Measurements from ENCODE around the gene TIPRL. TPM values are rescaled to one million over a fixed set of nuclear protein-coding genes. Genes with fewer than 3 reads are reported as not detected.

TIPRL gene
- polyA plus RNA-seq, 1 donor = 35.3 TPM

- 100% methylated on average over 1 of the region's 3 CpGs for WGBS (ENCODE audit: insufficient coverage, low lambda C conversion rate)
- Histone ChIP-seq H3K4me1 (ENCODE audit: control insufficient read depth, insufficient read depth, low read length) (no peaks in the 10 kb centered on the region), H3K9me3 (ENCODE audit: control insufficient read depth, low read depth, low read length) (no peaks in the 10 kb centered on the region), H3K27me3 (ENCODE audit: control insufficient read depth, insufficient read depth, low read length) (no peaks in the 10 kb centered on the region), H3K4me3 (ENCODE audit: low read length) (no peak overlapping the region), H3K36me3 (ENCODE audit: control insufficient read depth, insufficient read depth, low read length) (peaks cover 50% of the 10 kb centered on the region), H3K27ac (ENCODE audit: low read length) (no peak overlapping the region)
- DNase-seq = no peak
Observed at GRCh38 chr1:168245042-168245441, 66.3 kb downstream of the TIPRL start.

- no peaks in the 10 kb centered on the region for H3K4me1 ChIP-seq (ENCODE audit: control insufficient read depth, insufficient read depth, low read length)
- no peak overlapping the region for H3K4me3 ChIP-seq (ENCODE audit: low read length)
- DNase-seq = no peak
- H3K27ac ChIP-seq (ENCODE audit: low read length) = no peak overlapping the region
- no peaks in the 10 kb centered on the region for H3K27me3 ChIP-seq (ENCODE audit: control insufficient read depth, insufficient read depth, low read length)
- WGBS (ENCODE audit: insufficient coverage, low lambda C conversion rate) = 100% methylated on average over 2 of the region's 5 CpGs
- peaks cover 53% of the 10 kb centered on the region for H3K36me3 ChIP-seq (ENCODE audit: control insufficient read depth, insufficient read depth, low read length)
- no peaks in the 10 kb centered on the region for H3K9me3 ChIP-seq (ENCODE audit: control insufficient read depth, low read depth, low read length)
Observed at GRCh38 chr1:168246506-168246905, 67.7 kb downstream of the TIPRL start.

Other genes with a start within 250 kb of the TIPRL start
- gene DCAF6, start 242.3 kb upstream of the TIPRL start, polyA plus RNA-seq = 54.7 TPM
- 149 TPM for gene MPC2, start 241.9 kb upstream of the TIPRL start, polyA plus RNA-seq
- 7.7 TPM for gene GPR161, start 42.0 kb upstream of the TIPRL start, polyA plus RNA-seq
- gene SFT2D2, start 47.0 kb downstream of the TIPRL start, polyA plus RNA-seq = 15.3 TPM
- 2.3 TPM for gene TBX19, start 101.9 kb downstream of the TIPRL start, polyA plus RNA-seq

All from large intestine (tissue), 3 donors.